ENCODE measurements around the gene OTOS.

OTOS gene

GRCh38 chr2:240114233-240114632 is 26.2 kb downstream of the OTOS start:
- H3K4me3 ChIP-seq (ENCODE audit: low read length), result no peak overlapping the region
- TF ChIP-seq ZNF274 (IDR thresholded peaks at IDR 0.05; ENCODE audit: low read depth, low read length), result no peak

- H3K4me3 ChIP-seq (ENCODE audit: low read length), result no peak overlapping the region
- no peak for TF ChIP-seq ZNF274 (IDR thresholded peaks at IDR 0.05; ENCODE audit: low read depth, low read length)
Measured at GRCh38 chr2:240112914-240113690, 27.4 kb downstream of the OTOS start.

GRCh38 chr2:240111253-240111652 is 29.2 kb downstream of the OTOS start:
- TF ChIP-seq ZNF274 (IDR thresholded peaks at IDR 0.05; ENCODE audit: low read depth, low read length), result no peak
- no peak overlapping the region for H3K4me3 ChIP-seq (ENCODE audit: low read length)

GRCh38 chr2:240109386-240109785 is 31.1 kb downstream of the OTOS start:
- no peak overlapping the region for H3K4me3 ChIP-seq (ENCODE audit: low read length)
- TF ChIP-seq ZNF274 (IDR thresholded peaks at IDR 0.05; ENCODE audit: low read depth, low read length), result no peak

GRCh38 chr2:240107477-240107796 is 33.0 kb downstream of the OTOS start:
- H3K4me3 ChIP-seq (ENCODE audit: low read length), result no peak overlapping the region
- no peak for TF ChIP-seq ZNF274 (IDR thresholded peaks at IDR 0.05; ENCODE audit: low read depth, low read length)

GRCh38 chr2:240106765-240107476 is 33.5 kb downstream of the OTOS start:
- no peak overlapping the region for H3K4me3 ChIP-seq (ENCODE audit: low read length)
- no peak for TF ChIP-seq ZNF274 (IDR thresholded peaks at IDR 0.05; ENCODE audit: low read depth, low read length)

- H3K4me3 ChIP-seq (ENCODE audit: low read length), result no peak overlapping the region
- TF ChIP-seq ZNF274 (IDR thresholded peaks at IDR 0.05; ENCODE audit: low read depth, low read length), result no peak
Measured at GRCh38 chr2:240105982-240106381, 34.5 kb downstream of the OTOS start.

- no peak for TF ChIP-seq ZNF274 (IDR thresholded peaks at IDR 0.05; ENCODE audit: low read depth, low read length)
Measured at GRCh38 chr2:240103136-240103535, 37.3 kb downstream of the OTOS start.

GRCh38 chr2:240098349-240098748 is 42.1 kb downstream of the OTOS start:
- no peak for TF ChIP-seq ZNF274 (IDR thresholded peaks at IDR 0.05; ENCODE audit: low read depth, low read length)
- no peak overlapping the region for H3K4me3 ChIP-seq (ENCODE audit: low read length)

More at GRCh38 chr2:240103136-240103535, 37.3 kb downstream of the OTOS start:
- no peak overlapping the region for H3K4me3 ChIP-seq (ENCODE audit: low read length)

GRCh38 chr2:240095556-240096523 is 44.6 kb downstream of the OTOS start:
- no peak overlapping the region for H3K4me3 ChIP-seq (ENCODE audit: low read length)
- no peak for TF ChIP-seq ZNF274 (IDR thresholded peaks at IDR 0.05; ENCODE audit: low read depth, low read length)

GRCh38 chr2:240089306-240089705 is 51.2 kb downstream of the OTOS start:
- H3K4me3 ChIP-seq (ENCODE audit: low read length), result no peak overlapping the region
- TF ChIP-seq ZNF274 (IDR thresholded peaks at IDR 0.05; ENCODE audit: low read depth, low read length), result no peak
